ENCODE data around the gene GLP2R.

The GLP2R gene

GRCh38 chr17:9929871-9930270, 104.1 kb downstream of the GLP2R start:
- no peaks in the 10 kb centered on the region for H3K36me3 Mint-ChIP-seq (ENCODE audit: low read depth)
- no peaks in the 10 kb centered on the region for H3K9me3 Mint-ChIP-seq
- peaks cover 29% of the 10 kb centered on the region for H3K4me1 Mint-ChIP-seq
- H3K27ac Mint-ChIP-seq: peak overlapping the region in 1 of 3 experiments; percentile 8
- H3K27me3 Mint-ChIP-seq (ENCODE audit: low read depth): peaks cover 12% of the 10 kb centered on the region
- no peak for TF ChIP-seq CTCF (IDR thresholded peaks at IDR 0.05; ENCODE audit: unreplicated experiment in 3 of 3)
- no peak overlapping the region for H3K4me3 Mint-ChIP-seq

DNA sequence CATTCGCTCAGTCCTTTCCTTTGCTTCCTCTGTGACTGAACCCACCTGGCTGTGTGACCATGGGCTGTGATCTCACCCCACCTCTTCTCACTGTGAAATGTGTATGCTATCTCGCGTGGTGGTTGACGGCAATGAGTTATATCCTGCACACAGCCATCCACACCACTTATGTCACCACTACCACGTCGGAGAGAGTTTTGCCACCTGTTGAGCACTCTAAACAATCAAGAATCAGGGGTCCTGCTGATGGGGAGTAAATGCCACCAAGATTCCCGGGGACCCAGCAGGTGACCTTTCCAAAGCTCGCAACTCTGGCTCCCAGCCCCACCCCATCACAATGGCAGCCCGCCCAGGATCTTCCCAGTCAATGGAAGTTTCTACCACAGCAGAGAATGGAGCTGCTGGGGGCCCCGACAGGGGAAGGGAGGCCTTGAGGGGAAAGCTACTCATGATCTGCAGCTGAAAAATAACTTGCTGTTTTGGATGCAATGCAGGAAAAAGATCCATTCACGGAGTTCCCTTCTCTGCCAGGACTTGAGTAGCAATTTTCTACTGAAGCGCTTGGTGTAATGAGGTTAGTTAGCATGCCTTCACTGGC, 105.5 kb downstream of the GLP2R start:
- no peaks in the 10 kb centered on the region for H3K36me3 Mint-ChIP-seq (ENCODE audit: low read depth)
- no peaks in the 10 kb centered on the region for H3K9me3 Mint-ChIP-seq
- peak overlapping the region in 2 of 3 experiments; percentile 56 to 64 for H3K27ac Mint-ChIP-seq
- H3K4me3 Mint-ChIP-seq: no peak overlapping the region
- peaks cover 18% of the 10 kb centered on the region for H3K27me3 Mint-ChIP-seq (ENCODE audit: low read depth)
- peaks cover 27% of the 10 kb centered on the region for H3K4me1 Mint-ChIP-seq
- no peak for TF ChIP-seq CTCF (IDR thresholded peaks at IDR 0.05; ENCODE audit: unreplicated experiment in 3 of 3)

DNA sequence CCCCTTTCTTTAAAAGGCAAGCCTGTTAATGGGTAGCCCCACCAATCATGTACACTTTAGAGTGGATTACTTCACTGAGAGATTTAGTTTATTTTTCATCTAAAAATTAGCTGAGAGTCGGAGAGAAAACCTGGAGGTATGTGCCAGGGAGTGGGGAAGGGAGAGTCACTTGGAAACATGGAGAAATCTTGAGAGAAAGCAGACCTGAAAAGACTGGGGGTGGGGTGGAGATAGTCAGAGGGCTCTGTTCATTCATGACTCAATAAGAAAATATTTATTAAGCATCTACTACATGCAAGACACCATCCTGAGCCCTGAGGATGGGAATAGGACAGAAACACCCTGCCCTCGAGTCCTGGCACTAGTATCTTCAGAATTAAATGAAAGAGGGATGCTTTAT, 106.8 kb downstream of the GLP2R start:
- Mint-ChIP-seq H3K27me3 (ENCODE audit: low read depth) (peaks cover 18% of the 10 kb centered on the region), H3K4me3 (no peak overlapping the region), H3K9me3 (no peaks in the 10 kb centered on the region), H3K4me1 (peaks cover 27% of the 10 kb centered on the region), H3K36me3 (ENCODE audit: low read depth) (peaks cover 3% of the 10 kb centered on the region), H3K27ac (no peak overlapping the region)
- no peak for TF ChIP-seq CTCF (IDR thresholded peaks at IDR 0.05; ENCODE audit: unreplicated experiment in 3 of 3)

DNA sequence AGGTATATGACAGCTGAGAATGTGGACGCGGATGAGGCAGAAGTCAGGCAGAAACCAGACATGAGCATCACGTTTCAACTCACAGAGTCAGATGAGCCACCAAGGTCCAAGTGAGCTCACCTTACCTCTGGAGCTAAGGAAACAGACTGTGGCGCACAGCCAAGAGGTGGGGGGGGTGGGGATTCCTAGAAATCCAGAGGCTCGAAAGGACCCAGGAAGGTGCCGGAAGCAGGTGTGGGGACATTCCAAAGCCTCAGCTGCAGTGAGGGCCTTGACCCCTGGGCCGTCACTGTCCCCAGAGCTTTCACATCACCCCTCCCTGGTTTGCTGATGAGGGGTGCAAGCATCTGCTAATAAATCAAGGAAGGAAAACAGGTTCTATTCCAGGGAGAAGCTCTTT, 108.6 kb downstream of the GLP2R start:
- H3K27ac Mint-ChIP-seq: no peak overlapping the region
- peaks cover 18% of the 10 kb centered on the region for H3K4me1 Mint-ChIP-seq
- no peak for TF ChIP-seq CTCF (IDR thresholded peaks at IDR 0.05; ENCODE audit: unreplicated experiment in 3 of 3)
- H3K27me3 Mint-ChIP-seq (ENCODE audit: low read depth): peaks cover 18% of the 10 kb centered on the region
- H3K9me3 Mint-ChIP-seq: no peaks in the 10 kb centered on the region
- H3K4me3 Mint-ChIP-seq: no peak overlapping the region
- H3K36me3 Mint-ChIP-seq (ENCODE audit: low read depth): peaks cover 3% of the 10 kb centered on the region

DNA sequence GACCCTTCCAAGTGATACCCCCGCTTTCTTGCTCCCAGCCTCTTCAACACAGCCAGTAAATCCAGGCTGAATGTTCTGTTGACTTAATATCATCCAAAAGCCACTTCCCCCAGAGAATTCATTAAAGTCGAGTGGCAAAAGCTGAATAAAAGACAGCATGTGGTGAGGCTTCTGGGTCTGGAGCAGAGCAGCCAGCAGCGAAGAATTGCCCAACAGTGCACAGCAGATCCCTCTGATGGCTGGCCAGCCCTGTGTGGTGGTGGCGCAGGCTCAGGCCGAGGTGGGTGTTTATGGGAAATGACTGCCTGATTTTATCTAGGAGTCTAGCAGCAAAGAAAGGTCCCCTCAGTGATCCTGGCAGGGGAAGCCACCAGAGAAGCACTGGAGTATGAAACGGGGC, 109.7 kb downstream of the GLP2R start:
- Mint-ChIP-seq H3K9me3 (no peaks in the 10 kb centered on the region), H3K36me3 (ENCODE audit: low read depth) (peaks cover 3% of the 10 kb centered on the region), H3K27ac (no peak overlapping the region), H3K27me3 (ENCODE audit: low read depth) (peaks cover 18% of the 10 kb centered on the region), H3K4me3 (no peak overlapping the region), H3K4me1 (peaks cover 11% of the 10 kb centered on the region)
- no peak for TF ChIP-seq CTCF (IDR thresholded peaks at IDR 0.05; ENCODE audit: unreplicated experiment in 3 of 3)

- Mint-ChIP-seq H3K27me3 (ENCODE audit: low read depth) (peaks cover 18% of the 10 kb centered on the region), H3K4me1 (peaks cover 8% of the 10 kb centered on the region), H3K36me3 (ENCODE audit: low read depth) (peaks cover 3% of the 10 kb centered on the region), H3K9me3 (no peaks in the 10 kb centered on the region), H3K27ac (no peak overlapping the region), H3K4me3 (no peak overlapping the region)
- no peak for TF ChIP-seq CTCF (IDR thresholded peaks at IDR 0.05; ENCODE audit: unreplicated experiment in 3 of 3)
Observed at GRCh38 chr17:9936095-9936494, 110.4 kb downstream of the GLP2R start.
